HG03571 (cell line): ENCODE results near the gene RCSD1.

ENCODE experiments used
- ATAC-seq: cut with Tn5 transposase; IDR thresholded peaks from one replicate; pipeline ENCODE4 v1.9.1; 2021; ENCODE audit not compliant: unreplicated experiment

Gene RCSD1

DNA sequence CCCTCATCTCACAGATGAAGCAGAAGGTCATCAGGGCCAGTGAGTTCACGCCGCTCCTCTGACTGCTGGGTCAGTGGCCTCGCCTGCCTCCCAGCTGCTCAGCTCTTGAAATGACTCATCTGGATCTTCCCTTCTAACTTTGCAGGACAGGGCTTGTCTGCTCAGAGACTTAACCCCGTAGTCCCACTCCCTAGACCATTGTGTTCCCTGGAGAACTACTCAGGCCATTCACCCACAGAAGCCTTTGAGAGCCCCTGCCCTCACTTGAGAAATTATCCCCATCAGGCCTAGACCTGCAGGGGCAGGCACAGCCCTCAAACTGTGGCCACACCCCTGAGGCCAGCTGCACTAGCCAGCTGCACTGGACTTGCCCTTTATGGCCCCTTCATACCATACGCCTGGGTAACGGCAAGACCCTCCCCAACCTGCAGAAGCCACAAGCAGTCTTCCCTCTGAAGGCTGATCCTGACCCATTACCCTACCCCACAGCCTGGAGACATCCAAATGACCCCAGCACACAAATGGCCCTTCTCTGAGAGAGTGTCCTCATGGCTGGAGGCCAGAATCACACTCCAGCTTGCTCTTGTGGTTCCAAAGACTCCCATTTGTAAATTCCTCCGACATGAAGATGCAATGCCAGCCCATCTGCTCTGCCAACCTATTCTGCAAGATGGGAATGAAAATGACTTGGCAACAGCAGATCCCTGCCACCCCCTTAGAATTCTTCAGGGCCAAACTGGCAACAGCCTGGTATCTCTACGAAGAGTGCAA lies 33.2 kb downstream of the RCSD1 start:
- peak; percentile 51 for ATAC-seq

DNA sequence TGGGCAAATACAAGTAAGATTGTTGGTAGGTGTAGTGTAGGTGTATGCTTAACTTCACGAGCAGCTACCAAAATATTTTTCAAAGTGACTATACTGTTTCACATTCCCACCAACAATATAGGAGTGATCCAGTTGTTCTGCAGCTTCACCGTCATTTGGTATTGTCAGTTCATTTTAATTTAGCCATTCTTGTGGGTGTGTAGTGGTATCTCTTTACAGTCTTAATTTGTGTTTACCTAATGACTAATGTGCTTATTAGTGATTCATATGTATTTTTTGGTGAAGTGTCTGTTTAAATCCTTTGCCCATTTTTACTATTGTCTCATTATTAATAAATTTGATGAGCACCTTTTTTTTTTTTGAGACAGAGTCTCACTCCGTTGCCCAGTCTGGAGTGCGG lies 35.4 kb downstream of the RCSD1 start:
- ATAC-seq: no peak

DNA sequence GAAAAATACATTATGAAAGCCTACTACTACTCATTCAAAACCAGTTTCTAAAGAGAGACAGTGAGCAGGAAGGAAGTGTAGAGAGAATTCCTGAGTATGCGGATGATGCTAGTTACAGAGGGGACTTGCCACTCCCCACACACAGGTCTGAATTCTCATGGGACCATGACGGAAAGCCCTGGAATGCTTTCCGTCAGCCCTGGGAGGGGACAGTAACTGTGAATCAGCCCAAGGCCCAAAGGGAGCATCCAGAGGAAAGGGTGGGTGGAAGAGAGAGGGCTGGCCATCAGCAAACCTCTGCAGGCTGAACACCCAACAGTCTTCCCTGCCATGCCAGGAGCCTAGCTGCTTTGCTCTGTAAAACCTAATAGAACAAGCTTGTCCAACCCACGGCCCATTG lies 36.4 kb downstream of the RCSD1 start:
- no peak for ATAC-seq

DNA sequence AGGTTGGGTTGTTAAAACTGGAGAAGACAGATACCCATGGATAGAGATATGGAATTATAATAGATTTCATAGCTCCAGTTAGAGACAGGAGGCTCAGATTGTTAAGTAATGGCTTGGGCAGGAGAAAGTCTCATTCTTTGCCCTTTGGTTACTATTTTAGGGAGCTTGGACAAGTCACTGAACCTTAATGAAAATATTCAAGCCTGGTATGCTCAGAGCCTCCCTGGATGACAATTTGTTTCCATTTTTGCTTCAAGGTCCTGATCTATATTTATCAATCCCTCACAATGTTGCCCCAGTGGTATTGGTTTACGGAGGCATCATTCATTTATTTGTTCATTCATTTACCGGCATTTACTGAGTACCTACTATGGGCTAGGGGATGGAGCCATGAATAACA lies 37.5 kb downstream of the RCSD1 start:
- ATAC-seq: no peak

DNA sequence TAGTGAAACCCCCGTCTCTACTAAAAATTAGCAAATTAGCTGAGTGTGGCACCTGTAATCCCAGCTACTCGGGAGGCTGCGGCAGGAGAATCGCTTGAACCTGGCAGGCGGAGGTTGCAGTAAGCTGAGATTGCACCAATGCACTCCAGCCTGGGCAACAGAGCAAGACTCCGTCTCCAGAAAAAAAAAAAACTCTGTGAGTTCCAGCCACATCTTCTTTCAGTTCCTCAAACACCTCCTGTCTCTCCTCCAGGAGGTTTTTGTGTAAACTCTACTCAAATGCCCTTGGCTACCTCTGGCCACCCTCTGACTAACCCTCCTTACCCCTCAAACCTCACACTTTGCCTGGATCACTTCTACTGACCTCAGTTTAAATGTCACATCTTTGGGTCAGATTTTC lies 38.1 kb downstream of the RCSD1 start:
- peak; percentile 62 for ATAC-seq

DNA sequence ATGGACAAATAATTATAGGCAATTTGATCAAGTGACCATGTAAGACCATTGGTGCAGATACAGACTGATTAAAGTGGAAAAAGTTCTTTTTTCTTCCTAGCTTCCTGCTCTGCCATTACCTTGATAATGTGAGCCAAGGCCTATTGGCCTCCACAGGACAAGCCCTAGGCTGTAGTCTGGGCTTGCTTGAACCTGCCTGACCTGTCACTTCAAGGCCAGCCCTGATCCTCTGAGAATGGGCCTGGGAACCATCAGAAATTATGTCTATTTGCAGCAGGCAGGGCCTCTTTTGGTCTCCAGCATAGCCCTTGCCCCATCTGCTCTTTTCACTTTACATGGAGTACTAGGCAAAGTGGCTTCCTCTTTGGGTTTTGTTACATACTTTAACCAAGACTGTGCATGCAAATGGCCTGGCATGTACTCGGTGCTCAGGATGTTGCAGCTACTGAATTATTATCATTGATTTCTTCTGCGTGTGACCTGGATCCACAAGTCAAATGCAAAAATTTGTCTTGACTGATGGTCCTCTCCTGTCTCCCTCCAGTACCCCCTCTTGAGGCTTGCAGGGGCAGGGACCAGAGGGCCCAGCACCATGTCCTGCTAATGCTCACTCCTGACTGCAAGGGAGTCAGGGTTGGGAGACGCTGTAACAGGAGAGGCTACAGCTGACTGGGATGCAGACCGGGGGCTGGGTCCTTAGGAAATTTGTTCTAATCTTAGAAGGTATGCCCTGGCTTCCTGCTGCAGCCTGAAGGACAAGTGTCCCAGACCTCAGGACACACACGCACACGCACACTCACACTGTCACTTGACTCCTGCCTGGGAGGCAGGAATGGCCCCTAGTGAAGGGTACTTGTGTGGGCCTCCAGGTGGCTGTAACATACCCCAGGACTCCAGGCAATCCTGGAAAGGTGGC lies 39.4 kb downstream of the RCSD1 start:
- no peak for ATAC-seq

DNA sequence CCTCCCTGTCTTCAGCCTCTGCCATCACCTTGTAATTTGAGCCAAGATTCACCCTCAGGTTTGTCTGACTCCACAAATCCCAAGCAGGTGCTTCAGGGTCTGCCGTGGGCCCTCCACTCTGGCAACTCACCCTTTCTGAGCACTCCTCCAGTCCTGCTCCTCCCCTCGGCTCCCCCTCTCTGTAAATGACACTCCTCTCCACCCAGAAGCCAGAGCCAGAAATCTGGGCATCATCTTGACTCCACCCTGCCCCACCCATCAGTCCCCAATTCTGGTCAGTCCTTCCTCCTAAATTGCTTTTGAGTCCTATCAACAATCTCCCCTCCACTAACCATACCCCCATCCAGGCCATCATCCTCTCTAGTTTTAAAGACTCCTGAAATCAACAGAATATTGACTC lies 40.5 kb downstream of the RCSD1 start:
- ATAC-seq: no peak

DNA sequence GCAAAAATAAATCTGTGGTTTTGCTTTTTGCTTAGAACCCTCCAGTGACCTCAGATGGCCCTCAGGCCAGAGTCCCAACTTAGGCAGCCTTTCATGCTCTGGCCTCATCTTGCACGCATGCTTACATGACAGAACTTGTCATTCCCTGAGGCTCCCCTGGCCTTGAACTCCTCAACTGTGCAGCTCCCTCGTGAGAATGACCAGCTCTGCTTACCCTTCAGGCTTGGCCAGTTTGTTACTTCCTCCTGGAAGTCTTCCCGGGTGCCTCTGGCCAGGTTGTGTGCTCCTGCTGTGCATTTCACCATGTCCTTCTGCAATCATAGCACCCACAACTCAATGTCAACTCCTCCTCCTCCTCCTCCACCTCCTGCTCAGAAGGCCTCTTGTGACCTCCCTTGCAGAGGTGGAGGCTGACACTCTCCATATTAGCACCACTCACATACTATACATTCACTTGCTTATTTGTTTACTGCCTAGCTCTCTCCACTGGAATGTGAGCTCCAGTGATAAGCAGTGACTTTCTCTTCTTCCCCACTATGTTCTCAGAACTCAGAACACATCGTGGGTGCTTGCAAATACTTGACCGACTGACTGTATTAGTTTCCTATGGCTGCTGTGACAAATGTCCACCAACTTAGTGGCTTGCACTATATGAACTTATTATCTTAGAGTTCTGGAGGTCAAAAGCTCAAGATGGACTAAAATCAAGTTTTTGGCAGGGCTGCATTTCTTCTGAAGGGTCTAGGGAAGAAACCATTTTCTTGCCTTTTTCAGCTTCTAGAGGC lies 41.9 kb downstream of the RCSD1 start:
- no peak for ATAC-seq

DNA sequence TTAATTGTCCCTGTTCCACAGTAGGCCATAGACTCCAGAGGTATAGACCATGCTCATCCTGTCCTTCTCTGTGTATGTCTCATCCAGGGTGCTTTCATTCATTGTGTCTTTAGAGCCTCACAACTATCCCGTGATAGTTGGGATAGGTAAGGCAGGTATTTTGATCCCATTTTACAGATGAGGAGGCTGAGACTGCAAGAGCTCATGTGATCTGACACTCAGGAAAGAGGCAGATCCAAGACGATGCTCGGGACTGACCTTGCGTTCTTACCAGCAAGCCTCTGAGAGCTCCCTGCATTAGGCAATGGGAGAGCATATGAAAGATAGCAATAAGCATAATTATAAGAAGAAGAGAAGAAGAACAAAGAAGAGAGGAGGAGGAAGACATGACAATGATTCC lies 42.8 kb downstream of the RCSD1 start:
- ATAC-seq: no peak

DNA sequence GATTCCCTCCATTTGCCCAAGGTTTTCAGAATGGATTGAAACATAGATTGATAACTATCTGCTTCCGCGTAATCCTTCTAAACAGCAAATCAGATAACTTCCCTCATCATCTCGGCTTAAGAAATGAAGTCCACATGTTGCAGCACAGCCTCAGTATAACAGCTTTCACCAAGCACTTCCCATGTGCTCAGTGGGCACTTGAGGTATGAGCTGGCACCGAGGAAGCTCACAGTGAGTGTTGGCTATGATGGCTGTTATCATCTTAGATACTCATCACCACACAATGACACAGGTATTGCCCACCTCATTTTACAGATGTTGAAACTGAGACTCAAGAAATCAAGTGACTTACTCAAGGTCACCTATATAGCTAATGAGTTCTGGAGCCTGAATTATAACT lies 43.2 kb downstream of the RCSD1 start:
- no peak for ATAC-seq

DNA sequence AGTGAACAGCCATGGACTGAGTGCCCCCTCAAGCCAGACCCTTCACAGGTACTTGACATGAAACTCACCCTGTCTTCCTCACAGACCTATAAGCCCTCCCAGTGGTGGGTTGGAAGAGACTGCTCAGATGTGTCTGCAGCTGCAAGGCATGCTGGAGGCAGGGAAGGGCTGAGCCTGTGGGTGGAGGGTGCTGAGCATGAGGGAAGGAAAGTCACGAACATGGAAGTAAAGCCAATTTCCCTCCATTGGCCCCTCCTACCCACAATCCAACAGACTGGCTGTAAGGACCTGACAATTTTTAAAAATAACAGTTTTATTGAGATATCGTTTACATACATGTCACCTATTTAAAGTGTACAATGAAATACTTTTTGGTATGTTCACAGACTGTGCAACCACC lies 44.1 kb downstream of the RCSD1 start:
- ATAC-seq: no peak

DNA sequence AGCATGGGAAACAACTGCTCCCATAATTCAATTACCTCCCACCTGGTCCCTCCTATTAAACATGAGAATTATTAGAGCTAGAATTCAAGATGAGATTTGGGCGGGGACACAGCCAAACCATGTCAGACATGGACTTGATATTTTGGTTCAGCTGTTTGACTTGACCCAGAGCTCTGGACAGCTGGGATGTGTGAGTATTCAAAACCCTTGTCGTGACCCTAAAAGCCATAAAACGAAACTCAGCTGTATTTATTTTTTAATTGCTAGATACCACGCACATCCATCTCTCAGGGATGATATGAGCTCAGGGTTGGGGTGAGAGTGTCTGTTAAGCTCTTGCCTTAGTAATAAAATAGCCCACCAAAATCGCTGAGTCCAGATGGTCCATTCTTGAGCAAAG lies 45.4 kb downstream of the RCSD1 start:
- no peak for ATAC-seq

DNA sequence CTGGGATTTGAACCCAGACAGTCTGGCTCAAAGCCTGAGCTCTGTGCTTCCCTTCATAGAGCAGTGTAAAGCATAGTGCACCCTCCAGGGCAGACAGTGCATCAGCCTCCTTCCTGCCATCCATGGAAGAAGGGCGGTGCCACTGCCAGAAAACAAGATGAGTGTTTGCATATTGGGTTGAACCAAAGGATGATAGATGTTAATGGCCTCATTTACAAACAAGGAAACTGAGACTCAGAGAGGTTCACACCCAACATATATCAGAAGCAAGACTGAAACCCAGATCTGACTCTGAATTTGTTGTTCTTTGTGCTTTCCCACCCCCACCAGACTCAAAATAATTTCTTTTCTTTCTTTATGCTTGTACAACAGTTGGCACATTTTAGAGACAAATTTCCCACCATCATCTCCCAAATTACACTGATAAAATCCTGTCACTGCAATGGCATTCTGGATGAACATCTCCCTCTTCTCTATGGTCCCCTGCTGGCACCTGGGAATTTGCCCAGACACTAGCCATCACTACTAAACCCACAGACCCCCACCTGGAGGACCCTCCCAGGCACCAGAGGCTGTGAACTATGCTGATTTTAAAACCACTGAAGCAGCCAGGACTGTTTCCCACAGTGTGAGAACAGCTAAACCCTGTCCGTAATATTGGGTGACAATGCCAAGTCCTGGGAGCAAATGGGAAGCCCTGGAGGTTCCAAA lies 46.3 kb downstream of the RCSD1 start:
- ATAC-seq: peak; percentile 46

DNA sequence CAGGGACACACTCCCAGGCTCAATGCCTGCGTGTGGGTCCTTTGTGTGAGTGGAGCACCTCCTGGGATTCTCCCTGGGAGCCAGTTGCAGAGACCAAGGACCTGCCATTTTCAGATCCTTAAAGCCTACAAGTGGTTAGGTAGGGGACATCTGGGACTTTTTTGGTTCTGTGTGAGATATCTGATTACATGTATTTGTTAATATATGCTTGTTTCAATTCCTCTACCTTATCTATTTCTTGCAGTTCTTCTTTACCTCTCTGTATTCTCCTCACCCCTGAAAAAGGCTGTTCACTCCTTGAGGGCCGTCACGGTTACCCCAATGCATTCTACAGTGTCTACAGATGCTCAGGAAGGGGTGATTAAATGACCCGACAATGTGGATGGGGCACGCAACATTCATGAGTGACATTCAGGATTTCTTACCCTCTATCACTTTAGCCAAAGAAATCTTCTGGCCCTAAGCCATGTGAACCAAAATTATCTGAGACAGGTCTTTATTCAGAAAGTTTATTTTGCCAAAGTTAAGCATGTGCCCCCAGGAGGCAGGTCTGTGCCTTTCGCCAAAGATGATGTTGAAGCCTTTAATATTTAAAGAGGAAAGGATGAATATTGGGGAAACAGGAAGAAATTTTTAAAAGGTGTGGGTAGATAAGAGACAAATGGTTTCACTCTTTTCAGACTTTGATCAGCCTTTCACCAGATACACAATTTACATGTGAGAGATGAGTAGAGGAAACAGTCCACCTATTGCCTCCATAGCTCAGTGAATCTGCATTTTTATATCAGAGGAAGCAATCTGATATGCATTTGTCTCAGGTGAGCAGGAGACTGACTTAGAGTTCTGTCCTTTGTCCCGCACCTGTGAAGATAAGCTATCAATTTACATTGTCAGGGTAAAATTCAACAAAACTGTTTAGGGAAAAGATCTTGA lies 47.1 kb downstream of the RCSD1 start:
- ATAC-seq: no peak

DNA sequence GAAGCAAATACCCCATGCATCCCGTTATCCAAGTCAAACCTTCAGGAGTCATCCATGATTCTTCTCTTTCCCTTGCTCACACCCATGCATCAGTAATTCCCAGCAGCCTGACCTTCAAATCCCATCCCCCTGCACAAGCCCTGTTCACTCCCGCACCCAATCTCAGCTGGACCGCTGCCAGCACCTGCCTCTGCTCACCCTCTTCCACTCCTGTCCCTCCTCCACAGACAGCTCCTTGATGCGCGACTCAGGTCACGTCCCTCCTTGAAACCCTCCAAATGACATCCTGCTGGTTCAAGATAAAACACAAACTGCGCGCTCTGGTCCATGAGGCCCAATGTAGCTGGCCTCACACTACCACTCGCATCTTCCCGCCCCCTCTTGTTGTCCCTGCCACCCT lies 48.4 kb downstream of the RCSD1 start:
- ATAC-seq: no peak

DNA sequence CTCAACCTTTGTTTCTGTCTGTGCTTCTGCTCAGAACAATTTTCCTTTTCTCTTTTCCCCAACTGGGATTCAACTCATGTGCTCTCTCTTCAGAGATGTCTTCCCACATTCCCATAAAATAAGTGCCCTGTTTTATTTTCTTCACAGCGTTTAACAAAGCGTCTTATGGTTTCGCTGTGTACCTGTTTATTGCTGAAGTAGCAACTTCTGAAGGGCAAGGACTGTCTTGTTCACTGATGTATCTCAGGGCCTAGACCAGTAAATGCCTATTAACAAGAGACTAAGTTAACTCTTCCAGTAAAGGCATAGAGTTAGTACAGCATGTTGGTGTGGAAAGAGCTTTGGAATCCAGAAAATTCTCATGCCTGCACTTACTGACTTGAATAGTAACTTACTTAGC lies 48.8 kb downstream of the RCSD1 start:
- ATAC-seq: no peak

DNA sequence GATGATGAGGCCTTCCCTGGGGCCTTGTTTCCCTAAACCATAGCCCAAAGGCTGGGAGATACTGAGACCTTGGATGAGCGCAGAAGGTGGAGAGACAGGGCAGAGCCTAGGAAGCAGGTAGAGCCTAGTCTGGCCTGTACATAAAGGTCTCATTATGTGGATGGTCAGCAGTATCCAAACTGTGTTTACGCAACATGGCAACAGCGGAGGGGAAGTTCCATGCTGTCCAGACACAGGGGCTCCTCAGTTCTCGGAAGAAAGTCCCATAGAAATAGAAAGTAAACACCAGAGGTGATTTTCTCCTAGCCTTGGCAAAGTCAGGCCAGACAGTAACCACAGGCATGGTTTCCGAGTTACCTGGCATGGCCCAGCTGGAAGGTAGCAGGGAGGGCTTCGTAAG lies 49.7 kb downstream of the RCSD1 start:
- ATAC-seq: no peak

DNA sequence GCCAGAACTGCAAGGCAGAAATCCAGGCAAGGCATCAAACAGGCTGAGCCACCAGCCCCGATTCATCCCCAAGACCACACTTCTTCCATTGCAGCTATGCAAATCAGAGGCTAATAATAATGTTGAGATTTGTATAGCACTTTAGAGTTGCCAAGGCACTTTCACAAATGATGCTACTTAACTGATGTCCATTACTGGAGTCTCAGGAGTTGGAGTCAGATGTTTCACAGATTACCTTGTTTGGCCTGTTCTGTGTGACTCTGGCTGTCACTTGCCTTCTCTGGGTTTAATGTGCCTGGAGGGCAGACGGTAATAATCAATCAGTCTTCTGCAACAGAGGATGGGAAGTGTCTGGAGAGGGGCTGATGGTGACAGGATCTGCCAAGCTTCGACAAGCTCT lies 51.0 kb downstream of the RCSD1 start:
- no peak for ATAC-seq

DNA sequence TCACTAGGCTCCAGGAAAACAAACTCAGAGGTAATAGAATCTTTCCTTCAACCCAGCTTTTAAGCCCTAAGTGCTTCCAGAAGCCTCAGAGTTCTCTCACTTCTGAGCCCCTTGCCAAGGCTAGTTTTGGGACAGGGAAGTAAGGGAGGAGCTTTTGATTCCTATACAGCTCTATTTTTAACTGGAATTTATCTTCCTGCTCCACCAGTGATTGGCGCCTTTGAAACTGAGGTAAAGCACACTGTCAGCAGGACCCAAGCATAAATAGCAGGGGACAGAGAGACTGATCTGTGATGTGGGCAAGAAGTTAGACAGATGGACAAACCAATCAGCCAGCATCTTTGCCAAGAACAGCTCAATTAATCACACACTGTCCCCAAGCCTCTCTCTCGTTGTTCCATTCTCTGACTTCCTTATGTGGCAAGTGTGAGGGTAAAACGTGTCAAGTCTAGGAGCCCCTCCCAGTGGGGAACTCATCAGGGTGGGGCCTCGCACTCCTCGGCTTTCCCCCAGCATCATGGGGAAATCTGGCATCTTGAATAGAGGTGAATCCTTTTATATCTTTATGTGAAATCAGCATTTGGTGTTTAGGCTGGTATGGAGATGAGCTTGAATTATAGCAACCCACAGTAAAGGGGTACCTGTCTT lies 51.5 kb downstream of the RCSD1 start:
- ATAC-seq: no peak
